Measurements from ENCODE around the gene ABCC8. TPM values are rescaled to one million over a fixed set of nuclear protein-coding genes. Genes with fewer than 3 reads are reported as not detected.

Gene ABCC8
- polyA plus RNA-seq, 2 of the 4 experiments (the other 2 are of a cell fraction): 1.1 to 2.0 TPM

- POLR2A ChIA-PET: interaction anchor here (0.6 kb wide), 1 partner anchor 77 kb away, joined by 3 read pairs; no protein-coding TSS in a partner anchor
- Histone ChIP-seq H3K9me3 (no peaks in the 10 kb centered on the region), H3K27ac (no peak overlapping the region), H3K4me3 (no peak overlapping the region), H3K4me1 (no peaks in the 10 kb centered on the region), H3K4me2 (no peak overlapping the region)
- 69% methylated on average over 6 of the region's 6 CpGs for WGBS (ENCODE audit: missing lambda C conversion rate)
- CTCF ChIA-PET: interaction anchor here (1.4 to 5.9 kb wide), 3 partner anchors 12 to 129 kb away, joined by 3 to 31 read pairs (median 8); no protein-coding TSS in a partner anchor
- no peak for TF ChIP-seq JUNB (IDR thresholded peaks at IDR 0.05)
- TF ChIP-seq ZSCAN20 (CRISPR knock-in tag; IDR thresholded peaks at IDR 0.05): no peak
- TF ChIP-seq MAZ (IDR thresholded peaks at IDR 0.05; ENCODE audit: borderline replicate concordance, low read depth, low read length): no peak
- no peak for TF ChIP-seq HMGXB4 (CRISPR knock-in tag; IDR thresholded peaks at IDR 0.05; ENCODE audit: borderline replicate concordance)
- no peak for TF ChIP-seq MYC (IDR thresholded peaks at IDR 0.05; ENCODE audit: borderline replicate concordance, low read length)
- TF ChIP-seq GATA3 (IDR thresholded peaks at IDR 0.05; ENCODE audit: borderline replicate concordance): no peak
- no peak for TF ChIP-seq E2F6 (IDR thresholded peaks at IDR 0.05; ENCODE audit: borderline replicate concordance, low read depth)
- TF ChIP-seq RARB (CRISPR knock-in tag; IDR thresholded peaks at IDR 0.05): no peak
- no peak for TF ChIP-seq MAFK (IDR thresholded peaks at IDR 0.05; ENCODE audit: partially characterized antibody)
- TF ChIP-seq FOSB (CRISPR knock-in tag; IDR thresholded peaks at IDR 0.05): no peak
- no peak for TF ChIP-seq KDM5A (IDR thresholded peaks at IDR 0.05)
- TF ChIP-seq CHD2 (IDR thresholded peaks at IDR 0.05; ENCODE audit: low read length, partially characterized antibody): no peak
- no peak for TF ChIP-seq SMC3 (IDR thresholded peaks at IDR 0.05)
- no peak for FAIRE-seq
- ATAC-seq: no peak
- no peak for DNase-seq (ENCODE audit: low read depth in 1 of 2, low spot score in 1 of 2)
Observed at GRCh38 chr11:17395978-17396377, 80.7 kb downstream of the ABCC8 start.

GRCh38 chr11:17395554-17395961, 81.1 kb downstream of the ABCC8 start:
- no peak overlapping the region for H3K27ac ChIP-seq
- no peaks in the 10 kb centered on the region for H3K9me3 ChIP-seq
- DNase-seq (ENCODE audit: low read depth in 1 of 2, low spot score in 1 of 2) (no peak), FAIRE-seq (no peak), ATAC-seq (no peak)
- TF ChIP-seq KDM5A (IDR thresholded peaks at IDR 0.05): no peak
- no peak for TF ChIP-seq EHF (CRISPR knock-in tag; IDR thresholded peaks at IDR 0.05)
- no peak overlapping the region for H3K4me2 ChIP-seq
- H3K4me1 ChIP-seq: no peaks in the 10 kb centered on the region
- H3K4me3 ChIP-seq: no peak overlapping the region
- ChIA-PET CTCF (interaction anchor here (1.4 to 21.5 kb wide), 2 partner anchors 110 to 118 kb away, joined by 8 to 1119 read pairs; no protein-coding TSS in a partner anchor), POLR2A (no interaction called here)
- WGBS (ENCODE audit: missing lambda C conversion rate): 77% methylated on average over 16 of the region's 20 CpGs

GRCh38 chr11:17394743-17395390, 81.8 kb downstream of the ABCC8 start:
- ChIA-PET CTCF (interaction anchor here (1.7 to 21.5 kb wide), 3 partner anchors 11 to 118 kb away, joined by 6 to 1119 read pairs (median 16); no protein-coding TSS in a partner anchor), POLR2A (no interaction called here)
- Histone ChIP-seq H3K4me1 (0 out of 3 replicates have a peak, but pooled peaks cover 1% of the 10 kb centered on the region), H3K9me3 (no peaks in the 10 kb centered on the region), H3K4me2 (no peak overlapping the region), H3K27ac (no peak overlapping the region), H3K4me3 (no peak overlapping the region)
- DNase-seq (ENCODE audit: low read depth in 1 of 2, low spot score in 1 of 2) (no peak), FAIRE-seq (no peak), ATAC-seq (peak in 1 of 2 experiments; percentile 29; a peak in 1 of 6 replicates)
- WGBS (ENCODE audit: missing lambda C conversion rate): 65% methylated on average over 8 of the region's 10 CpGs
- no peak for TF ChIP-seq JUNB (IDR thresholded peaks at IDR 0.05)
- TF ChIP-seq ATOH8 (CRISPR knock-in tag; IDR thresholded peaks at IDR 0.05; ENCODE audit: low read depth): no peak
- no peak for TF ChIP-seq MAFK (IDR thresholded peaks at IDR 0.05; ENCODE audit: partially characterized antibody)
- TF ChIP-seq POLR2AphosphoS2 (conservative IDR thresholded peaks at IDR 0.05; ENCODE audit: low read length): no peak
- no peak for TF ChIP-seq USF2 (IDR thresholded peaks at IDR 0.05)
- no peak for TF ChIP-seq RARB (CRISPR knock-in tag; IDR thresholded peaks at IDR 0.05)
- TF ChIP-seq CBX8 (IDR thresholded peaks at IDR 0.05): no peak
- no peak for TF ChIP-seq CBX2 (IDR thresholded peaks at IDR 0.05; ENCODE audit: borderline replicate concordance, low read depth)
- no peak for TF ChIP-seq HEYL (CRISPR knock-in tag; IDR thresholded peaks at IDR 0.05)
- TF ChIP-seq CEBPB (IDR thresholded peaks at IDR 0.05): no peak
- TF ChIP-seq CHD2 (IDR thresholded peaks at IDR 0.05; ENCODE audit: low read length, partially characterized antibody): no peak

All from A549 (cell line).